Measurements from ENCODE around the gene DDB1.

DNA sequence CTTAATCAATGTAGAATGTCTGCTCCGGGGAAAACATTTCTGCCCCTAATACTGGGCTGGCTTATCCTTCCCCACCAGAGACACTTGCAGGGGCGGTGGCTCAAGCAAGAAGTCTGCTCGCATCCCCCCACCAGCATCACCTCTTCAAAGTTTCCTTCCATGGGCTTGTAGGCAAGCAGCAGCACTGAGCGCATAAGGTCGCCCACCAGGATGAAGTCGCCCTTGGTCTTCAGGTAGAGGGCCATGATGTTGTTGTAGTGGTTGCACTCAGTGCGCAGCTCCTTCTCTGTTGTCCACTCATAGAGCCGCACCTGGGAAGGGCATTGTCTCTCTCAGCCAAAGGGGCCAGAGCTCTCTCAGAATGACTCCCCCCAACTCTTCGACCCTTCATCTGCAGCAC is 29.2 kb downstream of the DDB1 start:
- TF ChIP-seq, protein P1, sequence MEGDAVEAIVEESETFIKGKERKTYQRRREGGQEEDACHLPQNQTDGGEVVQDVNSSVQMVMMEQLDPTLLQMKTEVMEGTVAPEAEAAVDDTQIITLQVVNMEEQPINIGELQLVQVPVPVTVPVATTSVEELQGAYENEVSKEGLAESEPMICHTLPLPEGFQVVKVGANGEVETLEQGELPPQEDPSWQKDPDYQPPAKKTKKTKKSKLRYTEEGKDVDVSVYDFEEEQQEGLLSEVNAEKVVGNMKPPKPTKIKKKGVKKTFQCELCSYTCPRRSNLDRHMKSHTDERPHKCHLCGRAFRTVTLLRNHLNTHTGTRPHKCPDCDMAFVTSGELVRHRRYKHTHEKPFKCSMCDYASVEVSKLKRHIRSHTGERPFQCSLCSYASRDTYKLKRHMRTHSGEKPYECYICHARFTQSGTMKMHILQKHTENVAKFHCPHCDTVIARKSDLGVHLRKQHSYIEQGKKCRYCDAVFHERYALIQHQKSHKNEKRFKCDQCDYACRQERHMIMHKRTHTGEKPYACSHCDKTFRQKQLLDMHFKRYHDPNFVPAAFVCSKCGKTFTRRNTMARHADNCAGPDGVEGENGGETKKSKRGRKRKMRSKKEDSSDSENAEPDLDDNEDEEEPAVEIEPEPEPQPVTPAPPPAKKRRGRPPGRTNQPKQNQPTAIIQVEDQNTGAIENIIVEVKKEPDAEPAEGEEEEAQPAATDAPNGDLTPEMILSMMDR (IDR thresholded peaks at IDR 0.05; ENCODE audit: low read depth, low read length): no peak
- TF ChIP-seq POLR2A (IDR thresholded peaks at IDR 0.05; ENCODE audit: extremely low read depth, insufficient read length): no peak

Data from NB4 (cell line).